Measurements from ENCODE around the gene FYN.
A peak's percentile ranks its signal among the peaks of the same experiment; 100 is the strongest.

FYN gene

GRCh38 chr6:111757342-111757741 lies 115.9 kb downstream of the FYN start:
- TF ChIP-seq CTCF (IDR thresholded peaks at IDR 0.05; ENCODE audit: insufficient read depth, low read depth, low read length, missing control alignments) = no peak
- peak; percentile 57 for DNase-seq (ENCODE audit: low read depth)
- H3K4me3 ChIP-seq (ENCODE audit: low read length) = no peak overlapping the region

- no peak for TF ChIP-seq CTCF (IDR thresholded peaks at IDR 0.05; ENCODE audit: insufficient read depth, low read depth, low read length, missing control alignments)
These were observed 118.8 kb downstream of the FYN start for GRCh38 chr6:111754423-111754822.

GRCh38 chr6:111753573-111753972 lies 119.7 kb downstream of the FYN start:
- no peak for DNase-seq (ENCODE audit: low read depth)
- no peak overlapping the region for H3K4me3 ChIP-seq (ENCODE audit: low read length)
- TF ChIP-seq CTCF (IDR thresholded peaks at IDR 0.05; ENCODE audit: insufficient read depth, low read depth, low read length, missing control alignments) = no peak

More at GRCh38 chr6:111754423-111754822, 118.8 kb downstream of the FYN start:
- no peak overlapping the region for H3K4me3 ChIP-seq (ENCODE audit: low read length)
- DNase-seq (ENCODE audit: low read depth) = no peak

- no peak for TF ChIP-seq CTCF (IDR thresholded peaks at IDR 0.05; ENCODE audit: insufficient read depth, low read depth, low read length, missing control alignments)
- DNase-seq (ENCODE audit: low read depth) = no peak
- no peak overlapping the region for H3K4me3 ChIP-seq (ENCODE audit: low read length)
These were observed 120.8 kb downstream of the FYN start for GRCh38 chr6:111752476-111752875.

- TF ChIP-seq CTCF (IDR thresholded peaks at IDR 0.05; ENCODE audit: insufficient read depth, low read depth, low read length, missing control alignments) = no peak
- no peak for DNase-seq (ENCODE audit: low read depth)
- H3K4me3 ChIP-seq (ENCODE audit: low read length) = no peak overlapping the region
These were observed 122.2 kb downstream of the FYN start for GRCh38 chr6:111750753-111751673.

GRCh38 chr6:111750153-111750552 lies 123.1 kb downstream of the FYN start:
- no peak for DNase-seq (ENCODE audit: low read depth)
- no peak for TF ChIP-seq CTCF (IDR thresholded peaks at IDR 0.05; ENCODE audit: insufficient read depth, low read depth, low read length, missing control alignments)

More at GRCh38 chr6:111750153-111750552, 123.1 kb downstream of the FYN start:
- H3K4me3 ChIP-seq (ENCODE audit: low read length) = no peak overlapping the region
